Calu3 (cell line): ENCODE results near the gene PLXNA2. TPM values are rescaled to one million over a fixed set of nuclear protein-coding genes. Genes with fewer than 3 reads are reported as not detected.
A peak's percentile ranks its signal among the peaks of the same experiment; 100 is the strongest.

Source experiments
- BruUV-seq: library from RNA; stranded (reverse); fragments of 400-500 nt; replicated peaks from 2 replicates; lab custom pipeline; 2021; lab: Mats Ljungman, UMichigan
- CTCF ChIA-PET: fragments of 300-600 bp; sonication (Branson Sonifier 250); formaldehyde crosslinking; loops from one replicate; lab custom pipeline; 2022; ENCODE audit warnings: antibody characterized with exemption; lab: Charles Lee
- DNase-seq: peaks from one replicate; pipeline ENCODE4 v3.0.0; 2022
- H3K27ac Mint-ChIP-seq: one replicate; pipeline ENCODE4 v1.8.0; 2022; ENCODE audit warnings: mixed read lengths; ENCODE audit not compliant: unreplicated experiment
- H3K27me3 Mint-ChIP-seq: one replicate; pipeline ENCODE4 v1.8.0; 2022; ENCODE audit warnings: mixed read lengths; ENCODE audit not compliant: unreplicated experiment
- H3K36me3 Mint-ChIP-seq: one replicate; pipeline ENCODE4 v1.8.0; 2022; ENCODE audit warnings: mild to moderate bottlenecking, moderate library complexity, mixed read lengths; ENCODE audit not compliant: insufficient read depth, unreplicated experiment
- H3K4me1 Mint-ChIP-seq: one replicate; pipeline ENCODE4 v1.8.0; 2022; ENCODE audit warnings: mild to moderate bottlenecking, low read depth, mixed read lengths; ENCODE audit not compliant: unreplicated experiment
- H3K4me3 Mint-ChIP-seq: one replicate; pipeline ENCODE4 v1.8.0; 2022; ENCODE audit warnings: mild to moderate bottlenecking, low read depth, moderate library complexity, mixed read lengths; ENCODE audit not compliant: unreplicated experiment
- H3K9me3 Mint-ChIP-seq: one replicate; pipeline ENCODE4 v1.8.0; 2022; ENCODE audit warnings: low read depth, mixed read lengths; ENCODE audit not compliant: unreplicated experiment
- intact Hi-C: fragments of 100-400 bp; cut with micrococcal nuclease; formaldehyde crosslinking; loops from one replicate; pipeline ENCODE4 v1.10.0; 2022; ENCODE audit not compliant: unreplicated experiment
- total RNA-seq: library from RNA; stranded (reverse); gene quantifications from 2 replicates; pipeline ENCODE4 v1.2.3, GENCODE V29; 2022
- TF ChIP-seq, protein P1 (sequence below): fragments of 200-600 bp; IDR thresholded peaks from one replicate; pipeline ENCODE4 v1.8.0; 2022; ENCODE audit warnings: antibody characterized with exemption; ENCODE audit not compliant: unreplicated experiment

Gene PLXNA2
- total RNA-seq, 1 experiment from 2014 or later: 16.2 TPM

DNA sequence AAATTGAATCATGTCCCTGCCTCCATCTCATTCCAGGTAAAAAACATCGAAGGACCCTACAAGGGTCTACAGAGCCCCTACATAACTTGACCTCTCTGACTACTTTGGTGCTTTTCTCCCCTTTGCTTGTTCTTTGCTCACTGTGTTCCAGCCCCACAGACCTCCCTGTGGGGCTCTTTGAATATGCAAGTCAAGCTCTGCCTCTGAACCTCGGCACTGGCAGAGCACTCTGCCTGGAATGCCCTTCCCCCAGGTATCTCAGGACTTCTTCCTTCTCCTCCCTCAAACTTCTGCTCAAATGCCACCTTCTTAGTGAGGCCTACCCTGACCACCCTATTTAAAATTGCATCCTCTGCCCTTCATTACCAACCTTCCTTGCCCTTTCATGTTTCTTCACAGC is 245.5 kb downstream of the PLXNA2 start:
- no peak overlapping the region for H3K27ac Mint-ChIP-seq
- CTCF ChIA-PET: interaction anchor here (0.6 to 1.8 kb wide), 9 partner anchors 10 to 1342 kb away, joined by 3 to 27 read pairs (median 6); partner anchors contain the start of gene PLXNA2
- TF ChIP-seq, protein P1, sequence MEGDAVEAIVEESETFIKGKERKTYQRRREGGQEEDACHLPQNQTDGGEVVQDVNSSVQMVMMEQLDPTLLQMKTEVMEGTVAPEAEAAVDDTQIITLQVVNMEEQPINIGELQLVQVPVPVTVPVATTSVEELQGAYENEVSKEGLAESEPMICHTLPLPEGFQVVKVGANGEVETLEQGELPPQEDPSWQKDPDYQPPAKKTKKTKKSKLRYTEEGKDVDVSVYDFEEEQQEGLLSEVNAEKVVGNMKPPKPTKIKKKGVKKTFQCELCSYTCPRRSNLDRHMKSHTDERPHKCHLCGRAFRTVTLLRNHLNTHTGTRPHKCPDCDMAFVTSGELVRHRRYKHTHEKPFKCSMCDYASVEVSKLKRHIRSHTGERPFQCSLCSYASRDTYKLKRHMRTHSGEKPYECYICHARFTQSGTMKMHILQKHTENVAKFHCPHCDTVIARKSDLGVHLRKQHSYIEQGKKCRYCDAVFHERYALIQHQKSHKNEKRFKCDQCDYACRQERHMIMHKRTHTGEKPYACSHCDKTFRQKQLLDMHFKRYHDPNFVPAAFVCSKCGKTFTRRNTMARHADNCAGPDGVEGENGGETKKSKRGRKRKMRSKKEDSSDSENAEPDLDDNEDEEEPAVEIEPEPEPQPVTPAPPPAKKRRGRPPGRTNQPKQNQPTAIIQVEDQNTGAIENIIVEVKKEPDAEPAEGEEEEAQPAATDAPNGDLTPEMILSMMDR: no peak
- intact Hi-C loops: loop anchor here (1.0 kb wide), 1 partner anchor 113 kb away; no protein-coding TSS in a partner anchor
- DNase-seq: no peak
- no peak overlapping the region for H3K4me3 Mint-ChIP-seq
- no peaks in the 10 kb centered on the region for H3K36me3 Mint-ChIP-seq
- peaks cover 43% of the 10 kb centered on the region for H3K27me3 Mint-ChIP-seq
- no peaks in the 10 kb centered on the region for H3K4me1 Mint-ChIP-seq
- peaks cover 2% of the 10 kb centered on the region for H3K9me3 Mint-ChIP-seq
- BruUV-seq: no TSS peak

DNA sequence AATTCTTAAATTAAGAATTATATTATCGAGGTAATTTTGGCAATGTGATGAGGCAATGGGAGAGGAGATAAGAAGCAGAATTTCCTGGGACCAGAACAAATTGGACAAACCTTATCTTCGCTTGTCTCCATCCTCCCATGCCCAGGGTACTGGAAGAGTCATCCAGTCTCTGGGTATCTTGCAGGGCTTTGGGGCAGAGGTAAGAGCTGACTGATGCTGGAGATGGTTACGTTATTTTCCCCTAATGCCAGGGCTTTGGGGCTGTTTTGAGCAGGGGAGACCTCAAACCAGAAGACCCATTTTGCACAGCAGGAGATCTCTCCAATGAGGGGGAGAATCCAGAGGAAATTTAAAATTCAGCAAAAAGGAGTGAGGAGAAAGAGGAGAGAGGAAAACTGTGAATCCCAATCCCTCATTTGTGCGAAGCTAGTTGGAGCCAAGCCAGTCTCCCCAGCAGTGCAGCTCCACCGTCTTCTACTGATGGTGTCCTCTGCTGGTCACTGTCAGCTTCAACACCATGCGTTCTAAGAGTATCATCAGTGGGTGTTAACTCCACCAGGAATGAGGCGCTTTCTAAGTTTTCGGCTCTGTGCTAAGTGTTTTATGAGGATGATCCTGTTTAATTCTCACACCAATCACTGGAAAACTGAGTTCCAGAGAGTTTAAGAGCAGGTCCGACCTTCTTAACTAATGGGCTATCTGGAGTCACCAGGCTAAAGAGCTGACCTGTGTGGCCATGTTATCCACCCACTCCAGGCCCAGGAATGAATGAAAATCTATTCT is 246.5 kb downstream of the PLXNA2 start:
- Mint-ChIP-seq H3K9me3 (peaks cover 2% of the 10 kb centered on the region), H3K27ac (no peak overlapping the region), H3K4me1 (no peaks in the 10 kb centered on the region), H3K36me3 (no peaks in the 10 kb centered on the region), H3K27me3 (peaks cover 51% of the 10 kb centered on the region), H3K4me3 (no peak overlapping the region)
- BruUV-seq: no TSS peak
- intact Hi-C loops: loop anchor here (1.0 kb wide), 1 partner anchor 112 kb away; no protein-coding TSS in a partner anchor
- DNase-seq: peak; percentile 82
- TF ChIP-seq, protein P1: peak; percentile 75
- CTCF ChIA-PET: interaction anchor here (0.6 to 1.8 kb wide), 15 partner anchors 11 to 353 kb away, joined by 3 to 27 read pairs (median 5); partner anchors contain the start of gene PLXNA2

DNA sequence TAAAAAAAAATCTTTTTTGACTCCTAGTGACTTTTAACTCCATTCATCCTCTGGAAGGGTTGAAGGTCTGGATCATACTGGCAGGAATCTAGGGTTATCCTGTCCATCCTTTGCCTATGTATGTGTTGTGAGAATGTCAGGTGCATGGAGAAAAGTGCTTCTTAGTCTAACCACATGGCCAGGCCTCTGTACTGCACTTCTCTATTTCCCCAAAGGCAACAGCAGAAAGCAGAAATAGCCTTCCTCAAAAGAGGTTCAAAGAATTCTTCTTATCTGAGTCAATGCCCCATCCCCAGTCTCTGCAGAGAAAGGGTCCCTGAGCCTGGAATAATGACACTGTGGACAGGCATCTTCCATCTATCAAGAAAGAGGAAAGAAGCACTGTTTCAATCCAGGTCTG is 247.5 kb downstream of the PLXNA2 start:
- DNase-seq: no peak
- Mint-ChIP-seq H3K4me3 (no peak overlapping the region), H3K4me1 (no peaks in the 10 kb centered on the region), H3K36me3 (no peaks in the 10 kb centered on the region), H3K27ac (no peak overlapping the region), H3K9me3 (peaks cover 2% of the 10 kb centered on the region), H3K27me3 (peaks cover 40% of the 10 kb centered on the region)
- TF ChIP-seq, protein P1: no peak
- BruUV-seq: no TSS peak
- intact Hi-C loops: no loop called here
- CTCF ChIA-PET: interaction anchor here (0.7 to 1.8 kb wide), 3 partner anchors 241 to 532 kb away, joined by 3 to 15 read pairs (median 5); partner anchors contain the start of gene PLXNA2

DNA sequence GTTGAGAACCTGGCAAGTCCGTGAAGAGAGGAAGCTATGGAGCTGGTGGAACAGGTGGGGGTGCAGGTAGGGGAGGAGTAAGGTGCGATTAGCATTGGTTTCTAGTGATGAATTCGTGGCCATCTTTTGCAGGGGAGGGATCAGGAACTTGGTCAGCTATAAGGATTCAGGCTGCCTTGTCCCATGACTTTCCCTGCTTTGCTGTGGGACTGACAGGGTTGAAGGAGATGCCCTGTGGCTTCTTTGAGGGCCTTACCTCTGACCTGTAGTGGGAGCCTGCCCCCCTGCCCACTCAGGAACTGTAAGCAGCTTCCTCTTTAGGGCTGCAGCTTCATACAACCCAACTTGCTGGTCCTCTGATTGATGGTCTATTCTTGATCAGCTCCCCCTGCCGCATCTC is 248.6 kb downstream of the PLXNA2 start:
- H3K4me1 Mint-ChIP-seq: no peaks in the 10 kb centered on the region
- peaks cover 2% of the 10 kb centered on the region for H3K9me3 Mint-ChIP-seq
- BruUV-seq: no TSS peak
- TF ChIP-seq, protein P1: no peak
- no peak overlapping the region for H3K27ac Mint-ChIP-seq
- no peaks in the 10 kb centered on the region for H3K36me3 Mint-ChIP-seq
- peaks cover 42% of the 10 kb centered on the region for H3K27me3 Mint-ChIP-seq
- DNase-seq: no peak
- CTCF ChIA-PET: no interaction called here
- intact Hi-C loops: no loop called here
- no peak overlapping the region for H3K4me3 Mint-ChIP-seq
